WERI-Rb-1 (cell line): ENCODE measurements around the gene ACSL5.
"Not testable (repeated sequence)": the region's sequence is repeated elsewhere in the genome, so short reads cannot be mapped to it uniquely, and the experiment has no call there.

Source experiments
- DNase-seq: peaks from one replicate; pipeline ENCODE4 v3.0.0-alpha.2; 2020
- H3K27ac ChIP-seq: fragments of 250-450 bp; sonication (Bioruptor Pico); 2 replicates; pipeline ENCODE4 v1.5.1; 2020; ENCODE audit warnings: mild to moderate bottlenecking, moderate library complexity
- H3K27me3 ChIP-seq: fragments of 250-450 bp; sonication (Bioruptor Pico); 2 replicates; pipeline ENCODE4 v1.5.1; 2021; ENCODE audit warnings: mild to moderate bottlenecking, low read depth, moderate library complexity; ENCODE audit not compliant: insufficient read depth, severe bottlenecking
- H3K36me3 ChIP-seq: fragments of 250-450 bp; sonication (Bioruptor Pico); 2 replicates; pipeline ENCODE4 v1.5.1; 2020; ENCODE audit warnings: mild to moderate bottlenecking, moderate library complexity
- H3K4me3 ChIP-seq: 2 replicates; pipeline ENCODE4 v1.5.1; 2011; ENCODE audit warnings: low read depth, mild to moderate bottlenecking, control low read depth, low read length
- H3K9me3 ChIP-seq: fragments of 250-450 bp; sonication (Bioruptor Pico); 2 replicates; pipeline ENCODE4 v1.5.1; 2021; ENCODE audit warnings: mild to moderate bottlenecking, moderate library complexity; ENCODE audit not compliant: severe bottlenecking
- CTCF ChIP-seq: IDR thresholded peaks from 2 replicates; pipeline ENCODE4 v1.5.1; 2011; ENCODE audit warnings: low read depth, mild to moderate bottlenecking, control low read depth, inconsistent platforms, low read length

Gene ACSL5

DNA sequence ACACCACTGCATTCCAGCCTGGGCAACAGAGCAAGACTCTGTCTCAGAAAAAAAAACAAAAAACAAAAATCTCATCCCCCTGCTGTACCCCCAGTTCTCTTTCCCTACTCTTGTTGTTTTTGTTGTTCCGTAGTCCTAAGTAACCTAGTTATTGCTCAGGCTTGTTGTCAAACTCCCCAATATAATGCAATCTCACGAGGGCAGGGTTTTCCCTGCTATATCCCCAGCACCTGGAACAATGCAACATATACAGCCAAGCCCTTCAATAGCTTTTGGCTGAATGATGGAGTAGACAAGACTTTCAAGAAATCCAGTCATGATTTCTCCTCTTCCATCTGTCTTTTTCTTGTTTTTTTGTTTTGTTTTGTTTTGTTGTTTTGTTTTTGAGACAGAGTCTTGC lies 10.2 kb downstream of the ACSL5 start:
- H3K36me3 ChIP-seq: no peaks in the 10 kb centered on the region
- TF ChIP-seq CTCF: no peak

DNA sequence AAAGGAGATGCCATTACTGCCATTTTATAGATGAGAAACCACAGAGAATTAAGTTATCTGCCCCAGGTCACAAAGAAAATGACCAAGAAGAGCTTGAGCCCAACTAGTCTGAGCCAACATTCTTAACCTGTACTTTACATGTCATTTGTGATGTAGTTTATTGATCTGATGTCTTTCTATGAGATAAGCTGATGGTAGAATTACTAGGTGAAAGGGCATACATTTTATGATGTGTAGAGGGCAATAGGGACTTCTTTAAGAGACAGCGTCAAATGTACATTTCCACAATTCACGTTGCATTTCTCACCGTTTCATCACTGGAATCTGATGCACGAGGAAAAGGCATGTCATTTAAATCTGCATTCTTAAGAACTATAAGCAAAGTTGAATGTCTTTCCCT lies 11.3 kb downstream of the ACSL5 start:
- Histone ChIP-seq H3K27ac (no peak overlapping the region), H3K9me3 (no peaks in the 10 kb centered on the region), H3K4me3 (no peak overlapping the region), H3K36me3 (no peaks in the 10 kb centered on the region), H3K27me3 (no peaks in the 10 kb centered on the region)
- TF ChIP-seq CTCF: no peak
- DNase-seq: no peak

More for the DNA sequence above, 10.2 kb downstream of the ACSL5 start:
- no peak overlapping the region for H3K4me3 ChIP-seq
- no peak for DNase-seq
- no peaks in the 10 kb centered on the region for H3K9me3 ChIP-seq
- no peaks in the 10 kb centered on the region for H3K27me3 ChIP-seq
- no peak overlapping the region for H3K27ac ChIP-seq

DNA sequence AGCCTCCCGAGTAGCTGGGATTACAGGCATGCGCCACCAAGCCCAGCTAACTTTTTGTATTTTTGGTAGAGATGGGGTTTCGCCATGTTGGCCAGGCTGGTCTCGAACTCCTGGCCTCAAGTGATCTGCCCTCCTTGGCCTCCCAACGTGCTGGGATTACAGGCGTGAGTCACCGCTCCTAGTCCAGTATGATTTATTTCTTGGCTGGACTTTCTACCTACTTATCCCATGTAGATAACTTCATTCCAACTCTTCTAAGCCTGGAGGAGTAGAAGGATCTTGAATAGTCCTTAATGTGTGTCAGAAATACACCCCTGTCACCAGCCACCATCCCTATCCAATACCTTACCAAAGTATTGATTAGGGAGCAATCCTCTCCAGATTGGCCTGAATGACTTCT lies 14.1 kb downstream of the ACSL5 start:
- not testable (repeated sequence) for H3K27me3 ChIP-seq, H3K27ac ChIP-seq, H3K4me3 ChIP-seq, H3K9me3 ChIP-seq, H3K36me3 ChIP-seq, DNase-seq

GRCh38 chr10:112388548-112388947 lies 14.6 kb downstream of the ACSL5 start:
- DNase-seq: no peak
- no peak for TF ChIP-seq CTCF
- Histone ChIP-seq H3K27me3 (no peaks in the 10 kb centered on the region), H3K9me3 (no peaks in the 10 kb centered on the region), H3K4me3 (no peak overlapping the region), H3K36me3 (no peaks in the 10 kb centered on the region), H3K27ac (no peak overlapping the region)

DNA sequence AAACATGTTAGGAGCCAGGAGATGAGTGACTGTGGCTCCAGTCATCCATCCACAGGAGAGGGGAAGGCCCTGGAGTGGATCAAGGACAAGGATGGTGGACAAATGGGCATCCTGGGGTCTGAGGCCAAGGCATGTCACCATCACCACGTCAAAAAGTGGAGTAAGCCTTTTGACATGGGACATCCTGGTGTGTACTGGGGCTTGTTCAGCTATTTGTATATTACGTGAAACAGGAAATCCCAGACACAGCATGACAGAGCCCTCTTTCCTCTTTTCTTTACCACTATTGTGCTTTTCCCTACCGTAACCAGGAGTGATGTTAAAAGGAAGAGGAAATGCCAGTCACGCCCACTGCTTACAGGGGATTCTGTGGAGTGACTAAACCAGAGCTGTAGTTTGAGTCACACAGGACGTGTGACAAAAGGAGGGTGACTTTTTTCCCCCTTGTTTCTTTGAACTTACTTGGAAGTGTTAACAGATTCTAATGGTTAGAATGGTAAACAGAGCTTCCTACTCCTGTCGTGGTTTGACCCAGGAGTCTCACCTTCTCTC lies 15.4 kb downstream of the ACSL5 start:
- no peak for TF ChIP-seq CTCF
- no peak for DNase-seq
- no peaks in the 10 kb centered on the region for H3K36me3 ChIP-seq
- no peak overlapping the region for H3K27ac ChIP-seq
- no peaks in the 10 kb centered on the region for H3K27me3 ChIP-seq
- no peaks in the 10 kb centered on the region for H3K9me3 ChIP-seq
- no peak overlapping the region for H3K4me3 ChIP-seq

- TF ChIP-seq CTCF: no peak
- no peak overlapping the region for H3K4me3 ChIP-seq
- no peaks in the 10 kb centered on the region for H3K36me3 ChIP-seq
- DNase-seq: no peak
- no peaks in the 10 kb centered on the region for H3K27me3 ChIP-seq
- no peaks in the 10 kb centered on the region for H3K9me3 ChIP-seq
- H3K27ac ChIP-seq: no peak overlapping the region
These were observed 16.3 kb downstream of the ACSL5 start for GRCh38 chr10:112390125-112390703.
